ENCODE measurements around the gene KCNB1. TPM values are rescaled to one million over a fixed set of nuclear protein-coding genes. Genes with fewer than 3 reads are reported as not detected.

The KCNB1 gene
- total and polyA plus RNA-seq, 2 donors (not counting 1 experiment from before 2014, with no cell fraction given), result under 0.01 to 0.07 TPM

- Histone ChIP-seq H4K20me1 (ENCODE audit: control insufficient read depth, extremely low read depth, insufficient read depth, low read length) (no peaks in the 10 kb centered on the region), H3K4me1 (ENCODE audit: control insufficient read depth, extremely low read depth, insufficient read depth, low read length) (no peaks in the 10 kb centered on the region), H3K27me3 (ENCODE audit: control insufficient read depth, insufficient read depth, low read length) (peaks cover 24% of the 10 kb centered on the region), H3K36me3 (ENCODE audit: control insufficient read depth, insufficient read depth, low read length) (no peaks in the 10 kb centered on the region), H3K9ac (ENCODE audit: insufficient read depth, low read length) (no peak overlapping the region), H3K4me2 (ENCODE audit: extremely low read depth, insufficient read depth, low read length) (no peak overlapping the region), H3K9me3 (ENCODE audit: control insufficient read depth, insufficient read depth, low read depth, low read length) (no peaks in the 10 kb centered on the region), H3K27ac (ENCODE audit: insufficient read depth, low read length) (no peak overlapping the region), H3K4me3 (replicated peaks in 1 of 4; ENCODE audit: control extremely low read depth in 1 of 4, insufficient read depth in 1 of 4, low read depth in 3 of 4, low read length in 4 of 4) (no peak overlapping the region), H3K79me2 (ENCODE audit: control insufficient read depth, insufficient read depth, low read length) (no peaks in the 10 kb centered on the region), H2AFZ (ENCODE audit: low read length) (no peak overlapping the region)
- TF ChIP-seq EZH2 (IDR thresholded peaks at IDR 0.05; ENCODE audit: low read length, missing control alignments), result no peak
- TF ChIP-seq CTCF (conservative IDR thresholded peaks at IDR 0.05 in 1 of 2, IDR thresholded peaks at IDR 0.05 in 1 of 2; ENCODE audit: low read depth in 1 of 2, low read length in 2 of 2), result no peak
- DNase-seq (ENCODE audit: low read depth in 2 of 2), result no peak
Observed at GRCh38 chr20:49427751-49428518, 54.5 kb downstream of the KCNB1 start.

GRCh38 chr20:49426873-49427272 is 55.6 kb downstream of the KCNB1 start:
- no peaks in the 10 kb centered on the region for H3K36me3 ChIP-seq (ENCODE audit: control insufficient read depth, insufficient read depth, low read length)
- no peaks in the 10 kb centered on the region for H3K9me3 ChIP-seq (ENCODE audit: control insufficient read depth, insufficient read depth, low read depth, low read length)
- no peak overlapping the region for H3K4me2 ChIP-seq (ENCODE audit: extremely low read depth, insufficient read depth, low read length)
- H3K27ac ChIP-seq (ENCODE audit: insufficient read depth, low read length), result no peak overlapping the region
- no peak overlapping the region for H3K9ac ChIP-seq (ENCODE audit: insufficient read depth, low read length)
- no peak for TF ChIP-seq CTCF (conservative IDR thresholded peaks at IDR 0.05 in 1 of 2, IDR thresholded peaks at IDR 0.05 in 1 of 2; ENCODE audit: low read depth in 1 of 2, low read length in 2 of 2)
- no peak for TF ChIP-seq EZH2 (IDR thresholded peaks at IDR 0.05; ENCODE audit: low read length, missing control alignments)
- H4K20me1 ChIP-seq (ENCODE audit: control insufficient read depth, extremely low read depth, insufficient read depth, low read length), result no peaks in the 10 kb centered on the region
- peaks cover 21% of the 10 kb centered on the region for H3K27me3 ChIP-seq (ENCODE audit: control insufficient read depth, insufficient read depth, low read length)
- no peaks in the 10 kb centered on the region for H3K79me2 ChIP-seq (ENCODE audit: control insufficient read depth, insufficient read depth, low read length)
- no peaks in the 10 kb centered on the region for H3K4me1 ChIP-seq (ENCODE audit: control insufficient read depth, extremely low read depth, insufficient read depth, low read length)
- peak in 1 of 2 donors; percentile 4 for DNase-seq (ENCODE audit: low read depth in 2 of 2)
- no peak overlapping the region for H2AFZ ChIP-seq (ENCODE audit: low read length)
- H3K4me3 ChIP-seq (replicated peaks in 1 of 4; ENCODE audit: control extremely low read depth in 1 of 4, insufficient read depth in 1 of 4, low read depth in 3 of 4, low read length in 4 of 4), result no peak overlapping the region

GRCh38 chr20:49426395-49426794 is 56.1 kb downstream of the KCNB1 start:
- Histone ChIP-seq H3K36me3 (ENCODE audit: control insufficient read depth, insufficient read depth, low read length) (no peaks in the 10 kb centered on the region), H3K4me3 (replicated peaks in 1 of 4; ENCODE audit: control extremely low read depth in 1 of 4, insufficient read depth in 1 of 4, low read depth in 3 of 4, low read length in 4 of 4) (no peak overlapping the region), H3K4me1 (ENCODE audit: control insufficient read depth, extremely low read depth, insufficient read depth, low read length) (no peaks in the 10 kb centered on the region), H3K4me2 (ENCODE audit: extremely low read depth, insufficient read depth, low read length) (no peak overlapping the region), H3K9me3 (ENCODE audit: control insufficient read depth, insufficient read depth, low read depth, low read length) (no peaks in the 10 kb centered on the region), H3K27me3 (ENCODE audit: control insufficient read depth, insufficient read depth, low read length) (peaks cover 21% of the 10 kb centered on the region), H2AFZ (ENCODE audit: low read length) (no peak overlapping the region), H3K9ac (ENCODE audit: insufficient read depth, low read length) (no peak overlapping the region), H4K20me1 (ENCODE audit: control insufficient read depth, extremely low read depth, insufficient read depth, low read length) (no peaks in the 10 kb centered on the region), H3K79me2 (ENCODE audit: control insufficient read depth, insufficient read depth, low read length) (no peaks in the 10 kb centered on the region), H3K27ac (ENCODE audit: insufficient read depth, low read length) (no peak overlapping the region)
- no peak for DNase-seq (ENCODE audit: low read depth in 2 of 2)
- TF ChIP-seq EZH2 (IDR thresholded peaks at IDR 0.05; ENCODE audit: low read length, missing control alignments), result no peak
- TF ChIP-seq CTCF (conservative IDR thresholded peaks at IDR 0.05 in 1 of 2, IDR thresholded peaks at IDR 0.05 in 1 of 2; ENCODE audit: low read depth in 1 of 2, low read length in 2 of 2), result no peak

Data from fibroblast of lung (primary cell).